HG03025 (cell line): ENCODE data around the gene TBC1D2.

Experiments
- ATAC-seq: cut with Tn5 transposase; IDR thresholded peaks from one replicate; pipeline ENCODE4 v1.9.1; 2021; ENCODE audit warnings: mild to moderate bottlenecking, moderate library complexity; ENCODE audit not compliant: unreplicated experiment, low FRiP score

The TBC1D2 gene

DNA sequence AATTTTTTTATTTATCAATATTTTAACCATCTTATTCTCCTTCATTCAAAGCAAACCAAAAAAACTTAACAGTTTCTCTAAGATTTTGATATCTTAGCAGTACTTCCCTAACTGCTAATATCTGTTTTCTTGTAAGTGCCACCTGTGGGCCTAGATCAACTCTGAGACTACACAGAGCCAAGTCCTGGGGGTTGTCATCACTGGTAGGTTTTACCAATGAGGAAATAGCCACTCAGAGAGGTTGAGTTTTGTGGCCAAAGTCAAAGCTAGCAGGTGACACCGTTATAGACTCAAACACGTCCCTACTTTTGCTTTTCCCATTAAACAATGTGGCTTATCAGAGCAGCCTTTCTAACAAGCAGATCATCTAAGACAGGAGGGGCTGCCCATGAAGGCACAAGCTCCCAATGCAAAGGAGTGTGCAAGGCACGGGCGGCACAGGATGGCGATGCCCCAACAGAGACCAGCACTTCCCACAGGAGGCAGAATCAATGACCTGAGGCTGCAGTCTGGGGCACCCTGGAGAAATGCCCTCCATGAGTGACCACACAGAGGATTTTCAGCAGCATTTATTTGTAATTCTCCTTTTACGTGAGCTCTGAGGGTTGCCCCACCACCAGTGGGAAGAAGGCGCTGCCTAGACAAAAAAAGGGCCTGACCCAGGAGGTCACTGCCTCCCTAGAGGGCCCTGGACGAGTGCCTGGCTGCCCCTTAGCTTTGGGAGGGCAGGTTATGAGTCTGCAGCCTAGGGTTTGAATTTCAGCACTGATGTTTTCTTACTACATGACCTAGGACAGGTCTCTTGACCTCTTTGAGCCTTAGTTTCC, 7.4 kb downstream of the TBC1D2 start:
- ATAC-seq, result no peak

DNA sequence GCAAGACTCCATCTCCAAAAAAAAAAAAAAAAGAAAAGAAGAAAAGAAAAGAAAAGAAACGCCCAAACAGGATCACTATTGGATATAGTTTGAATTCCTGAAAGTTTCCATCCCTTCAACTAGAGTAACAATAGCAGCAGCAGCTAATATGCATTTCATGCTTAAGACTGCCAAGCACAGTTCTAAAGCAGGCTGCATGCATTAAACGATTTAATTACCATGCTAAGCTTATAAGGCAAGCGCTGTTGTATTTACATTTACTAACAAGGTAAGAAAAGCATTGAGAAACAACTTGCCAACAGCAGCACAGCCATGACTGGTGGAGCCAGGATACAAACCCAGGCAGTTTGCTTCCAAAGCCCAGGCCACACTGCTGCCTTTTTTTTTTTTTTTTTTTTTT, 13.0 kb downstream of the TBC1D2 start:
- ATAC-seq, result no peak

DNA sequence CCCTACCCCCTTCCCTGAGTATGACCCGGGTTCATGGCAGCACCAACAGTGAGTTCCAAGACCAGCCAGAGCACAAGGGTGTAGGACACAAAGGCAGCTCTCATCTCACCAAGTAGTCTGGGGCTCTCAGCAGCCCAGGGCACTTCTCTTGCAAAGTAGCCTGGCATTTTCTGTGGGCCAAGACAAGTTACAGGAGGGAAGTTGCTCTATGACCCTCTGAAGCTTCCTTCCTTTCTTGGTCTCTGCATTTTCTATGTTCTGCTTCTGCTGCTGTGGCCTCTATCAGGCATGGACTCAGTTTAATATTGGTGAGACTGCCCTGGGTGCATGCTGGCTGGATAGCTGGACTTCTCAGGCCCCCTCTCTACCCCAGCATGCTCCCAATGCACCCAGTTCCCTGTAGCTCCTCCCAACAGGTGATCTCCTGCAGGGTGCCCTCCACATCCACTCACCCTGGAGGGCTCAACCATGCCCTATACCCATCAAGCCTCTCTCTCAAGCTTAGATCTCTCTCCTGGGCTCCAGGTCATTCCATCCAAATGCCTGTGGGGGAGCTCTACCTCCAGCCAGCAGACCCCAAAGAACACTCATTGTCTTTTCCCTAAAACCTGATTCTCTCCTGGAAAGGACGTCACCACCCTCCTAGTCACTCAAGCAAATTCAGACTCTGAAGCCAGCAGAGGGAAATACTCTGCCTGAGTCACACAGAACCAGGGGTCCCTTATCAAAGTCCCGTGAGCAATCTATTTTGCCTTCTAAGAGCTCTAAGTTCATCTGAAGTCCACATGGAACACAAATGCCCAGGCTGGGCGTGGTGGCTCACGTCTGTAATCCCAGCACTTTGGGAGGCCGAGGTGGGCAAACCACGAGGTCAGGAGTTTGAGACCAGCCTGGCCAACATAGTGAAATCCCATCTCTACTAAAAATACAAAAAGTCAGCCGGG, 13.8 kb downstream of the TBC1D2 start:
- no peak for ATAC-seq

DNA sequence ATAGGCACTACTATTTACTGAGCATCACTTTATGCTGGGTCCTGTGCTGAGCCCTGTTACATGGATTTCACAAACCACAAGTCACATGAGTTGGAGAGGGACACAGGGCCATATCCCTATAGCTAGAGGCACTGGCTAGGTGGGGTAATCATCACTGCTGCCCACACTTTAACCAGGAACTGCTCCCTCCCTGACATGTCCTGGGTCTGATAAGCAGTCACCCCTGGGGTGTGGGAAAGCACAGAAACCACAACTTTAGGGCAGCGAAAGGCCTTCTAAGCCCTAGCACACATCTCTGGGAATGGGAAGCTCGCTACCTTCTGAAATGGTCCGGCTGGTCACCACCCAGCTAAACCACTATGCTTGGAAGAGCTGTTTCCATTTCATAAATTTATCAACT, 15.0 kb downstream of the TBC1D2 start:
- no peak for ATAC-seq

DNA sequence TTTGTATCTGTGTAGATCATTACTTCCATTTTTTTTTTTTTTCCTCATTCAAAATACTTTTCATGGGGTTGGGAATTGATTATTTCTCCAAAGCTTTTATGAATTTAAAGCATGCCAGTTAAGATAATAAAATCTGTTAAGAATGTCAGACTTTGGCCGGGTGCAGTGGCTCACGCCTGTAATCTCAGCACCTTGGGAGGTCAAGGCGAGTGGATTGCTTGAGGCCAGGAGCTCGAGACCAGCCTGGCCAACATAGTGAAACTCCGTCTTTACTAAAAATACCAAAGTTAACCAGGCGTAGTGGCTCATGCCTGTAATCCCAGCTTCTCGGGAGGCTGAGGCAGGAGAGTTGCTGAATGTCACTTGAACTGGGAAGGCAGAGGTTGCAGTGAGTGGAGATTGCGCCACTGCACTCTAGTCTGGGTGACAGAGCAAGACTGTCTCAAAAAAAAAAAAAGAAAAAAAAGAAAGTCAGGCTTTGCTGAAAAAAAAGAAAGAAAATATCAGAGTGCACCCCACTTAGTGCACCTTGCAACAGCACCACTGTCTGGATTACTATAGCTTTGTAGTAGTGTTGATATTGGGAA, 18.5 kb downstream of the TBC1D2 start:
- no peak for ATAC-seq

DNA sequence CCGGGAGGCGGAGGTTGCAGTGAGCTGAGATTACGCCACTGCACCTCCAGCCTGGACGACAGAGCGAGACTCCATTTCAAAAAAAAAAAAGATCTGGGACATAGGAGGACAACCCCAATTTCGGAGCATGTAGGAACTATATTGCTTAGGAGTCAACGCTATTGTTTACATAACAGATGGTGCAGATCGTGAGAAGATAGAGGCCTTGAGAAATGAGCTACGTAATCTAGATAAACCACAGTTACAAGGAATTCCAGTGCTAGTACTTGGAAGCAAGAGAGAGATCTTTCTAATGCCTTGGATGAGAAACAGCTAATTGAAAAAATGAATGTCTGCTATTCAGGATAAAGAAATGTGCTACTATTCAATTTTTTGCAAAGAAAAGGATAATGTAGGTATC, 20.3 kb downstream of the TBC1D2 start:
- ATAC-seq, result no peak

DNA sequence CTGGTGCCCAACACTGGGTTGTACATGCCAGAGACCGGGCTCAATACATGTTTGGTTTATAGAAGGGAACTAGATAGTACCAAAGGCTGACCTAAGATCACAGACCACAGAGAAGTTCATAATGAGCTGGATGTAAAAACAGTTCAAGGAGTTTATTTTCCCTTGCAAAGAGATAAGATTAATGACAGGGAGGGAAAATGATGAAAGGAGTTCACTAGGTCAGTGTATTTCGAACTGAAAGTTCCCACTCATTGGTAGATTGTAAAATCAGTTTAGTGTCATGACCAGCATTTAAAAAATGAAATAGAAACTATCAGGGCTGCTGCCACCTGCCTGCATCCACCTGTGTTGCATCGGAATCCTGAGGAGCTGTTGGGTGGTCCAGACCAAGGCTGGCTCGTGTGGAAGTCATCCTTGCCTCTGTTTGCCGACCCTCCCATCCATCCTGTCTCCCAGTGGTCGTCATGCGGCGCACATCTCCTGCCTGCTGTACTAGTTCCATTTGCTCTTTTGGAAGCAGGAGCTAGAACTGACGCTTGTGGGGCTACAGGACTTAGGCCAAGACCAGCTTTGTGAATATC, 21.1 kb downstream of the TBC1D2 start:
- no peak for ATAC-seq

DNA sequence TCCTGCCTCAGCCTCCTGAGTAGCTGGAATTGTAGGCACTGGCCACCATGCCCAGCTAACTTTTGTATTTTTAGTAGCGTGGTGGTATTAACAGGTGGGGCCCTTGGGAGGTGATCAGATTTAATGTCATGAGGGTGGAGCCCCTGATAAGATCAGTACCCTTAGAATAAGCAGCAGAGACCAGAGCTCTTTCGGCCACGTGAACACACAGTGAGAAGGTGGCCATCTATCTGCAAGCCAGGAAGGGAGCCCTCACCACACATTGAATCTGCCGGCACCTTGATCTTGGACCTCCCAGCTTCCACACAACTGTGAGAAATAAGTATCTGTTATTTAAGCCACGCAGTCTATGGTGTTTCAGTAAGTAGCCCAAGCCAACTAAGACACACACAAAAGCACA, 22.5 kb downstream of the TBC1D2 start:
- ATAC-seq, result no peak

DNA sequence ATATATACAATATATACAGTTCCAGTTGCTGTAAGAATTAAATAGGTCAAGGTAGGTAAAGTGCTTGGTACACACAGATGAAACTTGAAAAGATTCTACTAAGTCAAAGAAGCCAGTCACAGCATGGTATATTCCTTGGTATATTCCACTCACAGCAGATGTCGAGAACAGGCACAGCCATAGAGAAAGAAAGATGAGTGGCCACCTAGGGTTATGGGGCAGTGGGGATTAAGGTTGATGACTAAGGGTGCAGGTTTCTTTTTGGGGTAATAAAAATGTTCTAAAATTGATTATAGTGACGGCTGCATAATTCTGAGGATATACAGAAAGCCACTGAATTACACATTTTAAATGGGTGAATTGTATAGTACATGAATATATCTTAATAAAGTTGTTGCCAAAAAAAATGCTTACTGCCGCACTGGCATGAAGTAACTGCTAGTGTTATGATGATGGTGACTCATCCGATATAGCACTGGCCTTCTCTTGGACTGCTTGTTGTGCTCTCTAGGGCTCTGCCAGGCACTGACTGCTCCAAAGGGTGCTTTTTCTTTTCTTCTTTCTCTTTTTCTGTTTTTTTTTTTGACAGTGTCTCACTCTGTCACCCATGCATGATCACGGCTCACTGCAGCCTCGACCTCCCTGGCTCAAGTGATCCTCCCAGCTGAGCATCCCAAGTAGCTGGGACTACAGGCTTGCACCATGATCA, 23.5 kb downstream of the TBC1D2 start:
- ATAC-seq, result no peak

DNA sequence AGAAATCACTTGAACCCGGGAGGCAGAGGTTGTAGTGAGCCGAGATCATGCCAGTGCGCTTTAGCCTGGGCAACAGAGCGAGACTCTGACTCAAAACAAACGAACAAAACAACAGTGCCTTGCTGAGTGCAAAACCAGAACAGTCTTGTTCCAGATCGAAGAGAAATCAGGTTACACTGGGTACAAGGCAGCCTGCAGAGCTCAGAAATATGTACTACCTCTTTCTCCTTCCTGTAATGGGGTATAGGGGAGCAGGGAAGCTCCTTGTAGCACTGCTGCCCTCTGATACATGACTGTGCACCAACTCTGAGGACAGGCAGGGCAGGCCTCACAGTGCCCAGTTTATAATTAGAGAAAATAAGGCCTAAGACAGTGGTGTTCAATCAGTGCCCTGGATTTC, 24.7 kb downstream of the TBC1D2 start:
- ATAC-seq, result no peak

DNA sequence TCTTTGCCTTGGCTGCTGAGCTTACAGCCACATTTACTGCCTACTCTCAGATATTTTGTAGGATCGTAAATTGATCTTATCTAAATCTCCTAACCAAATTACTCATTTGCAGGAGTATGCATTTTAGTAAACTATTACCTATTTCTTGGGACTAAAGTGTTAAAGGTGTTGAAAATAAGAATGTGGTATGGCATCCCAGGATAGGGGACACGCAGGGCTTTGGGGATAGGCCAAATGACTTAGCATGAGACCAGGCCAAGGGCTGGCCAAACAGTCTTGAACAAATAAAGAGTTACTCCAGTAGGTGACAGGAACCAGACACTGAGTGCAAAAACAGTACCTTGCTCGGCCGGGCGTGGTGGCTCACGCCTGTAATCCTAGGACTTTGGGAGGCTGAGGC, 25.1 kb downstream of the TBC1D2 start:
- ATAC-seq, result no peak

DNA sequence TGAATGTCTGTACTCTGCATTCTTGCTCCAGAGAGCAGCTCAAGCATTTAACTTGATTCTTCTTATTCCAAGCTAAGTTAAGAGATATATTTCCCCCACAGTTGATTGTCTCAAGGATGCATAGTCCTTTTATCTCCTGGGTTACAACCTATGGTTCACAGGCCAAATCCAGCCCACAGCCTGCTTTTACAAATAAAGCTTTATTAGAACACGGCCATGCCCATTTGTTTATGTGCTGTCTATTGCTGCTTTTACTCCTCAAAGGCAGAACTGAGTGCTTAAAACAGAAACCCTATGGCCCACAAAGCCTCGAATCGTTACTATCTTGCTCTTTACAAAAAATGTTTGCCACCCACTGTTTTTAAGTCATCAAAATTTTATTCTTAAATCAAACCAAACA, 25.8 kb downstream of the TBC1D2 start:
- no peak for ATAC-seq

DNA sequence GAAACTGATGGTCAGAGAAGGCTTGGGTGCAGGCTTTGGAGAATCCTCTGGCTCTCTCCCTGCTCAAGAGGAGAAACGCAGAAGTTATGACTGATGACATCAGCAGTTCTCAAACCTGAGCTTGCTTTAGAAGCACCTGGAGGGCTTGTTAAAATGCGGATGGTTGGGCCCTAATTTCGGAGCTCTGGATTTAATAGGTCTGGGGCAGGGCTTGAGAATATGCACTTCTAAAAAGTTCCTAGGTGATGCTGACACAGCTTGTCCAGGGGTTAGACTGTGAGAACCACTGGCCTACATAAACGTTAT, 26.4 kb downstream of the TBC1D2 start:
- ATAC-seq, result no peak

DNA sequence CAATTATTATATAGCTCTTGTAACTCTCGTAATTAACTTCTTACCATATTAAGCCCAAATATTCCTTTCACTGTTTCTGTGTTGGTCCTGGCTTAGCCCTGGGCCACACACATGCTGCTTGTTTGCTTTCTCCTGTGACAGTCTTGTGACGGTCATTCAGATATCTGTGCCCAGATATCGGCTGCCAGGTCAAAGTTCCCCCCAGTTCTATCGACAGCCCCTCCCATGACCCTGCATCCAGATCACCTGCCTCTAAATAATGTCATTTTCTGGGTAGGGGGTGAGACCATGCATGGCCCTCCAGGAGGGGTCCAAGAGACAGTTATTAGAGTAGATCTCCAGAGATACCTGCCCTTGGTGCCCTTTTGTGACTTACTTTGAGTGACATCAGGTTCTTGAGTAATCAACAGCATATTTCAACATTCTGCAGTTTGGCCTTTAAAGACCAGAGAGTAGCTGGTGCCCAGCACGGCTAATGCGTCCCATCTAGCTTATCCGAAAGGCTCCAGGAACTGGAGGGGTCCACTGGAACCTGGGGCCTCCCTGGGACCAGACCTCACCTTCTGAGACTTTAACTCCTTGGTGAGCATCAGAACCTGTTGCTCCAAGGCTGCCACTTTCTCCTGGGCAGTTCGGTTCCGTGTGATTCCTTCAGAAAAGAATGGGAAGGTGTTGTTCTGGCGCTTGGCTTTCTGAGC, 26.9 kb downstream of the TBC1D2 start:
- no peak for ATAC-seq

DNA sequence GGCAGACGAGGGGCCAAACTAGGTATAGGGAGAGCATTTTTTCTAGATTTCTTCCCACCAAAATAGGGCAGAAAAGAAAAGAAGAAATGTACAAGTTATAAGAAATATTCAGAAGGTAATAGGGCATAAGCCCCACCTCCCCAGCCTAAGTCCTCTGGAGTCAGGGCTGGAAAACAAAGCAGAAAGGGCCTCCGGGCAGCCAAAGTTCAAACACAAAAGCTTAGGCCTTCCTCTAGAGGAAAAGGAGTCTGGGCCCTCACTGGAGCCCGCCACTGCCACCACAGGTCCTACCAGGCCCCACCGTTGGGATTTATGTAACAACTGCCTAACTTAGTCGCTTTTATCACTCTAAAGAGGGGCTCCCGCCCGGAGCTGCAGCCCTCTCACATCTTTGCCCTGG, 27.6 kb downstream of the TBC1D2 start:
- ATAC-seq, result no peak

DNA sequence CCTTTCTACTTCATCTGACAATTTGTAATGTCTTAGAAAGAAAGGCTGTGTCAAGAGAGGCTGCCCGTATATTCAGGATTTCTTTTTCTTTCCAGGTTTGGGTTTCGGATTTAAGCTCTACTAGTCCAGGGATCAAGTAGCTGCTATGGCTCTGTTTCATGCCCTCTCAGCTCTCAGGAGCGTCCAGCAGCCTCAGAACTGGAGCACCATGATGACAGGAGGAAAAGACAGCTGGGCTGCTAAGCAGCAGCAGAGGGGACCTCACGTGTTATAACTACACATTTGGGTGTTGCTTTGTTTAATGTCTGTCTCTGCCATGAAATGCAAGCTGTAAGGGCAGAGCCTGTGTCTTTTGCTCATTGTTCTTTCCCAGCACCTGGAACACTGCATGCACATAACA, 28.5 kb downstream of the TBC1D2 start:
- ATAC-seq, result no peak

DNA sequence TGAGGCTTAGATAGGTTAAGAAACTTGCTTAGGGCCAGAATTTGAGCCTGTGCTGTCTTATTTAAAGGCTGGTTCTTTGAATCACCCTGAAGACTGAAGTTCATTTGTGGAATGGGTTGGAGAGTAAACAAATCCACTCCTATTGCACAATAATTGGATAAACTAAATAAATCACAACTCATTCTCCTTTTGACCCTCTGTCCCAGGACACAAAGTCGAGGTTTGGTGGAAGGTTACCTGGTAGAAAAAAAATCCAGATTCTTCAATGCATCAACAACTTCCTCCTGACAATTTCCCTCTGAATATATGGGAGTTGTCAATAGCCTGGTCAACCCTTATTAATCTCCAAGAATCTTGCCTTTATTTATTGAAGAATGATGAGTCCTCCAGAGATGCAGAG, 28.9 kb downstream of the TBC1D2 start:
- ATAC-seq, result no peak

DNA sequence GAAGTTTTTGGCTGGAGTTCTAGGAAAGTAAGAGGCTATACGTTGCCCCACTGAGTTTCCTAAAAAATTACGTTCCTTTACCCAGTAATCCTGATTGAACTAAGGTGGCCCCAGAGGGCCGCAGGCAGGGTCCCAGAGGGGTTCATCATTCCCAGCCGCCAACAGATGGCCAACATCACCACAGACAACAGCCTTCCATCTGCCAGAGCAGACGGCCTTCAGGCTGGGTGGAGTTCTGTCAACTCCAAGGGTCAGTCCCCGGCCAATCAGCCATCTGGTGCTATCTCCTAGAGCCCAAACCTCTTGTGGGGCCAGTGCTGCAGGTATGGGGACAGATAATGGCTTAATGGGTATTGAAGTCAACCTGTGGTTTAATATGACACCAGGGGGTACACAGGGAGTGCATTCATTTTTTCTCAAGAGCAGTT, 30.4 kb downstream of the TBC1D2 start:
- no peak for ATAC-seq

DNA sequence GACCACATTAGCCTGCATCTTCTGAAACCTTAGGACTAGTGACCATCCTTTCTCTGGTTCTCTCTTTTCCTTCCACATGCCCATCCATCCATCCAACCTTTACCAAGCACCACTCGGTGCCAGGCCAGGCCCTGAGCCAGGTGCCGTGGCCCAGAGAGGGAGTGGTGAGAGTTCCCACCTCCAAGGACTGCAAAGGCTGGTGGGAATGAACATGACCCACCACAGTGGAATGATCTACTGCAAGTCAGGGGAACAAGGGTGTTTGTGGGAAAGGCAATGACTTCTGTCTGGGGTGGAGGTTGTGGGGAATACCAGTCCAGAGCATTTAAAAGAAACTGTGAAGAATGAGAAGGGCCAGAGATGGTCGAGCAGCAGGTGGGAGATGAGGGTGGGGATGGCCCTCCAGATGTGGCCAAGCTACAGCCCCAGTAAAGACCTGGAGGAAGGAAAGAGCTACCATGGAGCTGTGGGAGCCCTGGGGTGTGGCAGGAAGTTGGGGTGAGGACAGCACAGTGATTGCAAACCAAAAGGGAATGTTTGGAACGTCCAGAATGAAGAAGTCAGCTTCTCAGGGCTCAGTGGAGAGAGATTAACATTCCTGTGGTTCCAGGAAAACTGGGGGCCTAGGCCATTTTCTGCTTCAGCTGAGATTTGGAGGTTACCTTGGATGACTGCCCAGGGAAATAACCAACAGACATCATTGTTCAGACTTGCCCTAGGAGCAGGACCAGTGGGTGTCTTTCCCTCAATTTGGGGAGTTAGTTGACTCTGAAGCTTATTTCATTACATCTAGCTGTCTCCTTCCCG, 32.4 kb downstream of the TBC1D2 start:
- no peak for ATAC-seq
